Caco-2 (cell line): ENCODE data around the gene RASEF. TPM values are rescaled to one million over a fixed set of nuclear protein-coding genes. Genes with fewer than 3 reads are reported as not detected.

Source experiments
- BruUV-seq: library from RNA; stranded (reverse); fragments of 400-500 nt; replicated peaks from 2 replicates; lab custom pipeline; 2021; lab: Mats Ljungman, UMichigan
- CTCF ChIA-PET: fragments of 300-600 bp; sonication (Branson Sonifier 250); formaldehyde crosslinking; loops from one replicate; lab custom pipeline; 2022; ENCODE audit warnings: antibody characterized with exemption; lab: Charles Lee
- POLR2A ChIA-PET: fragments of 300-600 bp; sonication (Branson Sonifier 250); formaldehyde crosslinking; loops from one replicate; lab custom pipeline; 2022; ENCODE audit warnings: antibody characterized with exemption; lab: Charles Lee
- DNase-seq, 2 experiments: peaks; one replicate each; pipeline versions ENCODE4 v3.0.0 to v3.0.0-alpha.2; 2020 to 2022
- H3K27me3 ChIP-seq: replicated peaks from 2 replicates; pipeline ENCODE4 v1.6.0; 2011; ENCODE audit warnings: low read length; ENCODE audit not compliant: control insufficient read depth, insufficient read depth
- H3K36me3 ChIP-seq: 2 replicates; pipeline ENCODE4 v1.5.1; 2011; ENCODE audit warnings: low read length; ENCODE audit not compliant: control insufficient read depth, insufficient read depth
- H3K4me1 ChIP-seq: fragments of 250-450 bp; sonication (Bioruptor Pico); 2 replicates; pipeline ENCODE4 v1.5.1; 2020; ENCODE audit warnings: mild to moderate bottlenecking
- H3K4me3 ChIP-seq: 2 replicates; pipeline ENCODE4 v1.5.1; 2011; ENCODE audit warnings: low read depth, mild to moderate bottlenecking, control low read depth, low read length
- H3K9me3 ChIP-seq: fragments of 250-450 bp; sonication (Bioruptor Pico); 2 replicates; pipeline ENCODE4 v1.5.1; 2020; ENCODE audit warnings: mild to moderate bottlenecking, moderate library complexity
- H3K27ac Mint-ChIP-seq: one replicate; pipeline ENCODE4 v1.8.0; 2022; ENCODE audit warnings: mixed read lengths; ENCODE audit not compliant: unreplicated experiment
- H3K27me3 Mint-ChIP-seq: one replicate; pipeline ENCODE4 v1.8.0; 2022; ENCODE audit warnings: mixed read lengths; ENCODE audit not compliant: insufficient read depth, unreplicated experiment
- H3K36me3 Mint-ChIP-seq: one replicate; pipeline ENCODE4 v1.8.0; 2022; ENCODE audit warnings: mild to moderate bottlenecking, mixed read lengths; ENCODE audit not compliant: insufficient read depth, unreplicated experiment
- H3K4me1 Mint-ChIP-seq: one replicate; pipeline ENCODE4 v1.8.0; 2022; ENCODE audit warnings: low read depth, mixed read lengths; ENCODE audit not compliant: unreplicated experiment
- H3K4me3 Mint-ChIP-seq: one replicate; pipeline ENCODE4 v1.8.0; 2022; ENCODE audit warnings: mild to moderate bottlenecking, moderate library complexity, mixed read lengths; ENCODE audit not compliant: unreplicated experiment
- H3K9me3 Mint-ChIP-seq: one replicate; pipeline ENCODE4 v1.8.0; 2022; ENCODE audit warnings: mixed read lengths; ENCODE audit not compliant: unreplicated experiment
- intact Hi-C: fragments of 100-400 bp; cut with micrococcal nuclease; formaldehyde crosslinking; loops from one replicate; pipeline ENCODE4 v1.10.0; 2022; ENCODE audit not compliant: unreplicated experiment
- total RNA-seq: library from RNA; stranded (reverse); gene quantifications from 2 replicates; pipeline ENCODE4 v1.2.3, GENCODE V29; 2022
- TF ChIP-seq, protein P1 (sequence below), 2 experiments: fragments of 200-600 bp in 1 of 2; IDR thresholded peaks; 1 replicate in 1 of 2; 2 replicates in 1 of 2; pipeline versions ENCODE4 v1.5.1 to v1.8.0; 2011 to 2022; ENCODE audit warnings: antibody characterized with exemption in 1 of 2, control low read depth in 1 of 2, inconsistent platforms in 1 of 2, low read depth in 1 of 2, low read length in 1 of 2, mild to moderate bottlenecking in 1 of 2, moderate library complexity in 1 of 2; ENCODE audit not compliant: insufficient read depth in 1 of 2, severe bottlenecking in 1 of 2, unreplicated experiment in 1 of 2

RASEF gene
- total RNA-seq, 1 experiment from 2014 or later = 0.32 TPM

GRCh38 chr9:83027153-83027891 is 35.6 kb downstream of the RASEF start:
- POLR2A ChIA-PET = no interaction called here
- intact Hi-C loops = no loop called here

DNA sequence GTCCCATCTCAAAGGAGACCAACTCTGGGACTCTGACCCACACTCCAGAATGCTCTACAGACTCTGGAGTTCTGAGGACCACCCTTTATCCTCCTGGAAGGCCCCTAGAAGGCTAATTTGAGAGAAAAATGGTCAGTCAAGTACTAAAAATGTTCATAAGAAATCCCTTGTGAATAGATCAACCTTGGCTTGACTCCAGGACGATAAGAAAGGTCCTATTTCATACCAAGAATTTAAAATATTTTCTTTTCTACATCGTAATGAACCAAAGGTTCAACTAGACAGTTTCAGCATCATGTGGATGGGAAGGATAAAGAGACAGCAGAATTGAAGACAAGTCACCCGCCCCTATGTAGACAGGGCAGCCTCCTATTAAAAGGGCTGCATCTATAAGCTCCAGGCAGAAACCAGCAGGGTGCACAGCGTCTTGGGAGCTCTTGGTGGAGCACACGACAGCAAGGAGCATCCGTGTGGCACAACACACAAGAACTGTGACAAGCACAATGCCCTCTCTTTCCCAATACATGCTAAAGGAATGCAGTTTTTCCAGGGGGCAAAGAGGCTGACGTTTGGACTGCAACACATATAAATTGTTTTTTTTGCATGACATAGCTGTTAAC is 38.3 kb downstream of the RASEF start:
- CTCF ChIA-PET = no interaction called here
- Mint-ChIP-seq H3K36me3 (no peaks in the 10 kb centered on the region), H3K4me1 (no peaks in the 10 kb centered on the region), H3K27me3 (no peaks in the 10 kb centered on the region), H3K27ac (no peak overlapping the region), H3K4me3 (no peak overlapping the region), H3K9me3 (no peaks in the 10 kb centered on the region)
- H3K4me3 ChIP-seq = no peak overlapping the region
- no peaks in the 10 kb centered on the region for H3K27me3 ChIP-seq
- H3K4me1 ChIP-seq = no peaks in the 10 kb centered on the region
- BruUV-seq = no TSS peak
- TF ChIP-seq, protein P1, sequence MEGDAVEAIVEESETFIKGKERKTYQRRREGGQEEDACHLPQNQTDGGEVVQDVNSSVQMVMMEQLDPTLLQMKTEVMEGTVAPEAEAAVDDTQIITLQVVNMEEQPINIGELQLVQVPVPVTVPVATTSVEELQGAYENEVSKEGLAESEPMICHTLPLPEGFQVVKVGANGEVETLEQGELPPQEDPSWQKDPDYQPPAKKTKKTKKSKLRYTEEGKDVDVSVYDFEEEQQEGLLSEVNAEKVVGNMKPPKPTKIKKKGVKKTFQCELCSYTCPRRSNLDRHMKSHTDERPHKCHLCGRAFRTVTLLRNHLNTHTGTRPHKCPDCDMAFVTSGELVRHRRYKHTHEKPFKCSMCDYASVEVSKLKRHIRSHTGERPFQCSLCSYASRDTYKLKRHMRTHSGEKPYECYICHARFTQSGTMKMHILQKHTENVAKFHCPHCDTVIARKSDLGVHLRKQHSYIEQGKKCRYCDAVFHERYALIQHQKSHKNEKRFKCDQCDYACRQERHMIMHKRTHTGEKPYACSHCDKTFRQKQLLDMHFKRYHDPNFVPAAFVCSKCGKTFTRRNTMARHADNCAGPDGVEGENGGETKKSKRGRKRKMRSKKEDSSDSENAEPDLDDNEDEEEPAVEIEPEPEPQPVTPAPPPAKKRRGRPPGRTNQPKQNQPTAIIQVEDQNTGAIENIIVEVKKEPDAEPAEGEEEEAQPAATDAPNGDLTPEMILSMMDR (IDR thresholded peaks at IDR 0.05; ENCODE audit: insufficient read depth in 1 of 2, low read depth in 1 of 2, low read length in 1 of 2, severe bottlenecking in 1 of 2, unreplicated experiment in 1 of 2) = no peak
- intact Hi-C loops = no loop called here
- H3K36me3 ChIP-seq = no peaks in the 10 kb centered on the region
- no peaks in the 10 kb centered on the region for H3K9me3 ChIP-seq
- POLR2A ChIA-PET = no interaction called here
- no peak for DNase-seq

More at GRCh38 chr9:83027153-83027891, 35.6 kb downstream of the RASEF start:
- Histone ChIP-seq H3K9me3 (no peaks in the 10 kb centered on the region), H3K27me3 (no peaks in the 10 kb centered on the region), H3K36me3 (no peaks in the 10 kb centered on the region), H3K4me1 (no peaks in the 10 kb centered on the region), H3K4me3 (no peak overlapping the region)
- DNase-seq = no peak
- no TSS peak for BruUV-seq
- H3K36me3 Mint-ChIP-seq = no peaks in the 10 kb centered on the region
- H3K4me1 Mint-ChIP-seq = no peaks in the 10 kb centered on the region
- H3K9me3 Mint-ChIP-seq = no peaks in the 10 kb centered on the region
- CTCF ChIA-PET = no interaction called here
- TF ChIP-seq, protein P1 (IDR thresholded peaks at IDR 0.05; ENCODE audit: insufficient read depth in 1 of 2, low read depth in 1 of 2, low read length in 1 of 2, severe bottlenecking in 1 of 2, unreplicated experiment in 1 of 2) = no peak
- no peak overlapping the region for H3K27ac Mint-ChIP-seq
- no peak overlapping the region for H3K4me3 Mint-ChIP-seq
- H3K27me3 Mint-ChIP-seq = no peaks in the 10 kb centered on the region

DNA sequence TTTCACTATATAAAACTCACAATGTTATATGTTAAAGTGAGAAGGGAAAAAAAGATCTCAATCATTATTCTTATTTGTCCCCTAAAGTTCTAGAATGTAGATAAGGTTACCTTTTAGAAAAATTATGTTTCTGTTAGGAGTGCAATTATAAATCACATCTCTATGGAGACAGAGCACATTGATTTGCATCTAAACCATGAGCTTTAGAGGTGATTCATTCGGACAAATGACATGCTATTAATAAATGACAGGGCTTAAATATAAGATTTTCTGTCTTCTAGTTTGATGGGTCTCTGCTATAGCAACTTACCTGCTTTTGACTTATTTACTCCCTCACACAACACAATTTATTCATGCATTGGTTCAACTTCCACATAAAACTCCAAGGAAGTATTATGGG is 39.8 kb downstream of the RASEF start:
- no peak for DNase-seq
- Mint-ChIP-seq H3K9me3 (no peaks in the 10 kb centered on the region), H3K4me3 (no peak overlapping the region), H3K27me3 (no peaks in the 10 kb centered on the region), H3K27ac (no peak overlapping the region), H3K36me3 (no peaks in the 10 kb centered on the region), H3K4me1 (no peaks in the 10 kb centered on the region)
- H3K27me3 ChIP-seq = no peaks in the 10 kb centered on the region
- POLR2A ChIA-PET = no interaction called here
- no peaks in the 10 kb centered on the region for H3K4me1 ChIP-seq
- intact Hi-C loops = no loop called here
- TF ChIP-seq, protein P1 (IDR thresholded peaks at IDR 0.05; ENCODE audit: insufficient read depth in 1 of 2, low read depth in 1 of 2, low read length in 1 of 2, severe bottlenecking in 1 of 2, unreplicated experiment in 1 of 2) = no peak
- no peak overlapping the region for H3K4me3 ChIP-seq
- CTCF ChIA-PET = no interaction called here
- H3K9me3 ChIP-seq = no peaks in the 10 kb centered on the region
- no TSS peak for BruUV-seq
- H3K36me3 ChIP-seq = no peaks in the 10 kb centered on the region
